Endothelial cell of umbilical vein (primary cell): Measurements from ENCODE around the gene SSTR5.

ENCODE experiments used
- CTCF ChIP-seq, 2 donors: IDR thresholded peaks; 1 replicate in 1 of 2; 2 replicates in 1 of 2; pipeline ENCODE4 v1.5.1; 2011; ENCODE audit warnings: low read length in 2 of 2, mild to moderate bottlenecking in 2 of 2, moderate library complexity in 2 of 2, control low read depth in 1 of 2, inconsistent platforms in 1 of 2, low read depth in 1 of 2; ENCODE audit not compliant: insufficient read depth in 1 of 2; ENCODE audit errors: extremely low read depth in 1 of 2
- EZH2 ChIP-seq: IDR thresholded peaks from 2 replicates; pipeline ENCODE4 v1.6.1; 2012; ENCODE audit warnings: borderline replicate concordance, low read depth, mild to moderate bottlenecking, moderate library complexity, low read length, inconsistent platforms; ENCODE audit not compliant: severe bottlenecking
- FOS ChIP-seq: IDR thresholded peaks from 2 replicates; pipeline ENCODE4 v1.6.1; 2011; ENCODE audit warnings: mild to moderate bottlenecking, low read length, moderate library complexity, borderline replicate concordance; ENCODE audit not compliant: insufficient read depth
- GATA2 ChIP-seq: IDR thresholded peaks from 2 replicates; pipeline ENCODE4 v1.7.0; 2011; ENCODE audit warnings: low read depth, mild to moderate bottlenecking, moderate library complexity, mixed read lengths, low read length; ENCODE audit not compliant: insufficient read length, insufficient read depth
- JUN ChIP-seq: IDR thresholded peaks from 2 replicates; pipeline ENCODE4 v1.6.1; 2011; ENCODE audit warnings: borderline replicate concordance, low read depth; ENCODE audit not compliant: insufficient read length, insufficient read depth
- MAX ChIP-seq: IDR thresholded peaks from 2 replicates; pipeline ENCODE4 v1.6.1; 2011; ENCODE audit not compliant: insufficient read depth, insufficient read length
- POLR2A ChIP-seq: IDR thresholded peaks from 2 replicates; pipeline ENCODE4 v1.6.1; 2012; ENCODE audit warnings: low read depth, mild to moderate bottlenecking, control low read depth, low read length
- POLR2AphosphoS5 ChIP-seq: IDR thresholded peaks from 2 replicates; pipeline ENCODE4 v1.6.1; 2012; ENCODE audit warnings: low read depth, mild to moderate bottlenecking, control low read depth, low read length, moderate library complexity; ENCODE audit not compliant: insufficient read depth

- no peak for TF ChIP-seq POLR2A
- TF ChIP-seq CTCF (IDR thresholded peaks at IDR 0.05; ENCODE audit: extremely low read depth in 1 of 2, insufficient read depth in 1 of 2, low read depth in 1 of 2, low read length in 2 of 2) = no peak
- no peak for TF ChIP-seq POLR2AphosphoS5
- no peak for TF ChIP-seq GATA2
- TF ChIP-seq EZH2 = no peak
- TF ChIP-seq FOS = no peak
- no peak for TF ChIP-seq JUN
- TF ChIP-seq MAX = no peak
Measured at GRCh38 chr16:1063728-1064127, 8.8 kb upstream of the SSTR5 start.
